Measurements from ENCODE around the gene GABPB1. TPM values are rescaled to one million over a fixed set of nuclear protein-coding genes. Genes with fewer than 3 reads are reported as not detected.
A peak's percentile ranks its signal among the peaks of the same experiment; 100 is the strongest.

The GABPB1 gene
- total RNA-seq, 2 donors from 2014 or later: 4.9 to 6.7 TPM

- DNase-seq (no peak), ATAC-seq (no peak)
- Histone ChIP-seq H3K9me3 (no peaks in the 10 kb centered on the region), H3K4me1 (no peaks in the 10 kb centered on the region), H3K27ac (no peak overlapping the region), H3K27me3 (no peaks in the 10 kb centered on the region), H3K4me3 (no peak overlapping the region), H3K36me3 (replicated peaks in 1 of 2; ENCODE audit: insufficient read depth in 1 of 2, low read depth in 2 of 2) (no peaks in the 10 kb centered on the region)
- 93 to 94% methylated on average over 9 of the region's 9 CpGs for WGBS, 2 donors
- TF ChIP-seq, protein P1, sequence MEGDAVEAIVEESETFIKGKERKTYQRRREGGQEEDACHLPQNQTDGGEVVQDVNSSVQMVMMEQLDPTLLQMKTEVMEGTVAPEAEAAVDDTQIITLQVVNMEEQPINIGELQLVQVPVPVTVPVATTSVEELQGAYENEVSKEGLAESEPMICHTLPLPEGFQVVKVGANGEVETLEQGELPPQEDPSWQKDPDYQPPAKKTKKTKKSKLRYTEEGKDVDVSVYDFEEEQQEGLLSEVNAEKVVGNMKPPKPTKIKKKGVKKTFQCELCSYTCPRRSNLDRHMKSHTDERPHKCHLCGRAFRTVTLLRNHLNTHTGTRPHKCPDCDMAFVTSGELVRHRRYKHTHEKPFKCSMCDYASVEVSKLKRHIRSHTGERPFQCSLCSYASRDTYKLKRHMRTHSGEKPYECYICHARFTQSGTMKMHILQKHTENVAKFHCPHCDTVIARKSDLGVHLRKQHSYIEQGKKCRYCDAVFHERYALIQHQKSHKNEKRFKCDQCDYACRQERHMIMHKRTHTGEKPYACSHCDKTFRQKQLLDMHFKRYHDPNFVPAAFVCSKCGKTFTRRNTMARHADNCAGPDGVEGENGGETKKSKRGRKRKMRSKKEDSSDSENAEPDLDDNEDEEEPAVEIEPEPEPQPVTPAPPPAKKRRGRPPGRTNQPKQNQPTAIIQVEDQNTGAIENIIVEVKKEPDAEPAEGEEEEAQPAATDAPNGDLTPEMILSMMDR (IDR thresholded peaks at IDR 0.05): no peak
- TF ChIP-seq POLR2A (IDR thresholded peaks at IDR 0.05): no peak
- intact Hi-C loops (cut with DNase I): no loop called here
Measured at GRCh38 chr15:50236433-50236832, 118.6 kb downstream of the GABPB1 start.

DNA sequence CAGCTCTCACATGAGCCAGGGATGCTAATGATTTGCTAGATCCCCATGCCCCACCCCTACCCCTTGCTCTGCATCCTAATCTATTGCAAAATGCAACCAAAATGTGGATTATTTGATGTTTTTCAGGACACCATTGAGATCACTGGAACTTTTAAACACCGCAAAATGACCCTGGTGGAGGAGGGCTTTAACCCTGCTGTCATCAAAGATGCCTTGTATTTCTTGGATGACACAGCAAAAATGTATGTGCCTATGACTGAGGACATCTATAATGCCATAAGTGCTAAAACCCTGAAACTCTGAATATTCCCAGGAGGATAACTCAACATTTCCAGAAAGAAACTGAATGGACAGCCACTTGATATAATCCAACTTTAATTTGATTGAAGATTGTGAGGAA lies 119.2 kb downstream of the GABPB1 start:
- ATAC-seq (no peak), DNase-seq (no peak)
- Histone ChIP-seq H3K36me3 (replicated peaks in 1 of 2; ENCODE audit: insufficient read depth in 1 of 2, low read depth in 2 of 2) (no peaks in the 10 kb centered on the region), H3K9me3 (no peaks in the 10 kb centered on the region), H3K27me3 (no peaks in the 10 kb centered on the region), H3K27ac (no peak overlapping the region), H3K4me1 (no peaks in the 10 kb centered on the region), H3K4me3 (no peak overlapping the region)
- intact Hi-C loops (cut with DNase I): no loop called here
- 83 to 96% methylated on average over 1 of the region's 1 CpG for WGBS, 2 donors
- TF ChIP-seq, protein P1 (IDR thresholded peaks at IDR 0.05): no peak
- TF ChIP-seq POLR2A (IDR thresholded peaks at IDR 0.05): no peak

GRCh38 chr15:50234764-50235163 lies 120.2 kb downstream of the GABPB1 start:
- Histone ChIP-seq H3K36me3 (replicated peaks in 1 of 2; ENCODE audit: insufficient read depth in 1 of 2, low read depth in 2 of 2) (no peaks in the 10 kb centered on the region), H3K27ac (no peak overlapping the region), H3K9me3 (no peaks in the 10 kb centered on the region), H3K4me1 (no peaks in the 10 kb centered on the region), H3K27me3 (no peaks in the 10 kb centered on the region), H3K4me3 (no peak overlapping the region)
- intact Hi-C loops (cut with DNase I): no loop called here
- 41 to 48% methylated on average over 2 of the region's 2 CpGs for WGBS, 2 donors
- TF ChIP-seq POLR2A (IDR thresholded peaks at IDR 0.05): no peak
- TF ChIP-seq, protein P1 (IDR thresholded peaks at IDR 0.05): peak in 1 of 7 experiments; percentile 3
- DNase-seq: no peak
- ATAC-seq: no peak

DNA sequence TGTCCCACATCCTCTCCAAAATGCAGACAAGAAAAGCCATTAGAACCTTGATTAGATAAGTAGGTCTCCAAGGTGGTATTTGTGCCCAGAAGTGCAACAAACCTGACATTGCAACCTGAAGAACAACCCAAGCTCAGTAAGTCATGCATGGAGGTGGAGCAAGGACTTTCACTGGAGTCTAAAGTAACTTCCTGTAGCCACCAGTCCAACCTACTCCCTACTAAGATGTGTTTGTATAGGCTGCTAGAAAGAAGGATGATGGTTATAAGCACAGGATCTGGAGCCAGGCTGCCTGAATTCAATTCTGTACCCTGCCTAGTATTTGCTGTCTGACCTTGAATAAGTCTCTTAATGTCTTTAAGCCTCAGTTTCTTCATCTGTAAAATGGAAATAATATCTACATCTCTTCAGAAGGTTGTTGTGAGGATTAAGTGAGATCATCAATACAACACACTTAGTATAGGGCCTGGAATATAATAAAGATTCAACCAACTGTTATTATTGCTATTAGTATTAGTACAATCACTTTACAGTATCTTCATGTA lies 121.7 kb downstream of the GABPB1 start:
- Histone ChIP-seq H3K27ac (no peak overlapping the region), H3K4me3 (no peak overlapping the region), H3K9me3 (no peaks in the 10 kb centered on the region), H3K36me3 (replicated peaks in 1 of 2; ENCODE audit: insufficient read depth in 1 of 2, low read depth in 2 of 2) (no peaks in the 10 kb centered on the region), H3K4me1 (no peaks in the 10 kb centered on the region), H3K27me3 (no peaks in the 10 kb centered on the region)
- DNase-seq (no peak), ATAC-seq (no peak)
- no peak for TF ChIP-seq POLR2A (IDR thresholded peaks at IDR 0.05)
- TF ChIP-seq, protein P1 (IDR thresholded peaks at IDR 0.05): no peak
- intact Hi-C loops (cut with DNase I): no loop called here

DNA sequence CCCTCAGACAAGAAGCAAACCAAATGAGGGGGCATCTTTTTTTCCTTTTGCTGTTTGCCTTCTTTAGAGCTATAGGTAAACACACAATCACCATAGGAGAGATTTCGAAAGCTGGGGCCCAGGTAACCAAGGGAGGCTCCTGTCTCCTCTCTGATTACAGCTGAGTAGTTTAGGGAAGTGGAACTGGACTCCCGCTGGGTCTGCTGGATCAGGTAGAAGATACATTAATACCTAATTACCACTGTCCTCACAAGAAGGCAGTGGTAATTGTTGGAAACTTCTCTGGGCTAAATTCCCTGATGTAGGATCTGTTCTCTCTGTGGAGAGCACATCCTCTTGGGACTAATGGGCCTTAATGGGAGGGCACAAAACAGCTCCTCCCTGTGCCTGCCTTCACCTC lies 122.2 kb downstream of the GABPB1 start:
- no peak overlapping the region for H3K27ac ChIP-seq
- H3K27me3 ChIP-seq: no peaks in the 10 kb centered on the region
- no peak for TF ChIP-seq POLR2A (IDR thresholded peaks at IDR 0.05)
- TF ChIP-seq, protein P1 (IDR thresholded peaks at IDR 0.05): no peak
- ATAC-seq: no peak
- H3K36me3 ChIP-seq (replicated peaks in 1 of 2; ENCODE audit: insufficient read depth in 1 of 2, low read depth in 2 of 2): no peaks in the 10 kb centered on the region
- no peaks in the 10 kb centered on the region for H3K4me1 ChIP-seq
- WGBS, 2 donors: 88 to 90% methylated on average over 2 of the region's 2 CpGs
- no peaks in the 10 kb centered on the region for H3K9me3 ChIP-seq
- no peak overlapping the region for H3K4me3 ChIP-seq
- no peak for DNase-seq
- intact Hi-C loops (cut with DNase I): no loop called here

All from body of pancreas (tissue), 4 donors.